HCT116 (cell line): ENCODE data around the gene CALN1. TPM values are rescaled to one million over a fixed set of nuclear protein-coding genes. Genes with fewer than 3 reads are reported as not detected.

Source experiments
- ATAC-seq: fragments of 200-7000 bp; cut with Tn5 transposase; 2 replicates; pipeline ENCODE4 v1.9.1; 2020; ENCODE audit warnings: mild to moderate bottlenecking, moderate library complexity
- BruUV-seq: library from RNA; stranded (reverse); fragments of 400-500 nt; replicated peaks from 2 replicates; lab custom pipeline; 2021; lab: Mats Ljungman, UMichigan
- CTCF ChIA-PET: fragments of 300-600 bp; sonication (Branson Sonifier 250); formaldehyde crosslinking; loops from one replicate; lab custom pipeline; 2021; ENCODE audit warnings: antibody characterized with exemption; lab: Charles Lee
- POLR2A ChIA-PET: fragments of 300-600, 350-600 bp; sonication (Branson Sonifier 250); formaldehyde crosslinking; loops from one replicate; lab custom pipeline; 2021; ENCODE audit warnings: antibody characterized with exemption; lab: Charles Lee
- RAD21 ChIA-PET, 2 experiments: fragments of 300-600 bp; sonication (Branson Sonifier 250); formaldehyde crosslinking; loops; one replicate each; lab custom pipeline; 2023; ENCODE audit warnings: low total read pairs in 2 of 2; ENCODE audit not compliant: uncharacterized antibody in 2 of 2, unreplicated experiment in 2 of 2, low non-redundant PET in 1 of 2; lab: Charles Lee
- DNase-seq: peaks from one replicate; pipeline ENCODE4 v3.0.0-alpha.2; 2010; ENCODE audit warnings: low read depth, low spot score
- H2AFZ ChIP-seq: fragments of 200-600 bp; shearing (Covaris generic), sonication (generic); 2 replicates; pipeline ENCODE4 v1.6.1; 2017; ENCODE audit warnings: low read depth, mixed run types, mixed read lengths, antibody characterized with exemption, low read length; ENCODE audit not compliant: poor library complexity, severe bottlenecking
- H3K27ac ChIP-seq: 2 replicates; pipeline ENCODE4 v1.5.1; 2012; ENCODE audit warnings: low read depth, low read length
- H3K27me3 ChIP-seq: fragments of 200-600 bp; sonication (generic); 2 replicates; pipeline ENCODE4 v1.6.1; 2016; ENCODE audit warnings: mixed run types, low read length, mixed read lengths; ENCODE audit not compliant: insufficient read depth
- H3K36me3 ChIP-seq, 2 experiments: fragments of 200-500 bp in 1 of 2; fragments of 200-600 bp in 1 of 2; sonication (Bioruptor generic) in 1 of 2; sonication (generic) in 1 of 2; 2 replicates each; pipeline versions ENCODE4 v1.5.1 to v1.6.1; 2014 to 2016; ENCODE audit warnings: low read length in 2 of 2, inconsistent platforms in 1 of 2, mixed read lengths in 1 of 2, mixed run types in 1 of 2; ENCODE audit not compliant: insufficient read depth in 2 of 2, control insufficient read depth in 1 of 2
- H3K4me1 ChIP-seq, 2 experiments: fragments of 200-600 bp in 1 of 2; sonication (generic) in 1 of 2; 2 replicates each; pipeline versions ENCODE4 v1.5.1 to v1.6.1; 2012 to 2017; ENCODE audit warnings: low read length in 2 of 2, inconsistent platforms in 1 of 2, mild to moderate bottlenecking in 1 of 2, mixed read lengths in 1 of 2, mixed run types in 1 of 2, moderate library complexity in 1 of 2; ENCODE audit not compliant: insufficient read depth in 2 of 2, control insufficient read depth in 1 of 2
- H3K4me2 ChIP-seq: fragments of 200-600 bp; sonication (generic); 2 replicates; pipeline ENCODE4 v1.6.1; 2017; ENCODE audit warnings: mixed run types, low read length, mixed read lengths
- H3K4me3 ChIP-seq, 2 experiments: fragments of 200-600 bp in 1 of 2; sonication (generic) in 1 of 2; replicated peaks in 1 of 2; 2 replicates each; pipeline ENCODE4 v1.5.1; 2011 to 2016; ENCODE audit warnings: low read length in 2 of 2, control low read depth in 1 of 2, low read depth in 1 of 2, mild to moderate bottlenecking in 1 of 2, mixed read lengths in 1 of 2, mixed run types in 1 of 2
- H3K79me2 ChIP-seq: fragments of 200-600 bp; sonication (generic); 2 replicates; pipeline ENCODE4 v1.6.1; 2017; ENCODE audit warnings: mild to moderate bottlenecking, mixed run types, low read length, moderate library complexity, mixed read lengths; ENCODE audit not compliant: insufficient read depth
- H3K9ac ChIP-seq: fragments of 200-600 bp; sonication (generic); 2 replicates; pipeline ENCODE4 v1.6.1; 2016; ENCODE audit warnings: low read length, mixed read lengths
- H3K9me2 ChIP-seq: fragments of 200-600 bp; sonication (generic), shearing (Covaris generic); 2 replicates; pipeline ENCODE4 v1.6.1; 2017; ENCODE audit warnings: mixed run types, mild to moderate bottlenecking, moderate library complexity; ENCODE audit not compliant: insufficient read depth
- H3K9me3 ChIP-seq, 2 experiments: fragments of 200-500 bp in 1 of 2; fragments of 200-600 bp in 1 of 2; sonication (Bioruptor generic) in 1 of 2; sonication (generic) in 1 of 2; 2 replicates each; pipeline ENCODE4 v1.6.1; 2014 to 2017; ENCODE audit warnings: low read length in 2 of 2, mixed read lengths in 2 of 2, inconsistent platforms in 1 of 2, low read depth in 1 of 2, mild to moderate bottlenecking in 1 of 2, mixed run types in 1 of 2, moderate library complexity in 1 of 2; ENCODE audit not compliant: control insufficient read depth in 1 of 2, insufficient read depth in 1 of 2
- H4K20me1 ChIP-seq: fragments of 200-600 bp; sonication (generic), shearing (Covaris generic); 2 replicates; pipeline ENCODE4 v1.6.1; 2017; ENCODE audit warnings: mixed run types, mild to moderate bottlenecking, moderate library complexity; ENCODE audit not compliant: insufficient read depth
- CBX3 ChIP-seq: IDR thresholded peaks from 2 replicates; pipeline ENCODE4 v1.6.1; 2012; ENCODE audit warnings: low read depth
- CEBPB ChIP-seq: IDR thresholded peaks from 2 replicates; pipeline ENCODE4 v1.6.1; 2012; ENCODE audit warnings: low read depth
- EGR1 ChIP-seq: IDR thresholded peaks from 2 replicates; pipeline ENCODE4 v1.6.1; 2012; ENCODE audit warnings: low read depth
- POLR2AphosphoS5 ChIP-seq: IDR thresholded peaks from 2 replicates; pipeline ENCODE4 v1.6.1; 2011; ENCODE audit warnings: mild to moderate bottlenecking, low read depth, low read length, moderate library complexity
- SP1 ChIP-seq: IDR thresholded peaks from 2 replicates; pipeline ENCODE4 v1.6.1; 2012; ENCODE audit warnings: low read depth
- TCF7L2 ChIP-seq: IDR thresholded peaks from 2 replicates; pipeline ENCODE4 v1.7.0; 2011; ENCODE audit warnings: borderline replicate concordance, inconsistent platforms; ENCODE audit not compliant: insufficient read depth, insufficient read length; ENCODE audit errors: extremely low read depth
- intact Hi-C: fragments of 100-400 bp; cut with micrococcal nuclease; formaldehyde crosslinking; loops from 2 replicates; pipeline ENCODE4 v1.10.0; 2022
- total RNA-seq: library from RNA; stranded (reverse); gene quantifications from one replicate; pipeline ENCODE4 v1.2.1, GENCODE V29; 2021; ENCODE audit not compliant: unreplicated experiment
- TF ChIP-seq, protein P1 (sequence below), 3 experiments: fragments of 200-600 bp in 1 of 3; sonication (generic) in 1 of 3; IDR thresholded peaks in 2 of 3; conservative IDR thresholded peaks in 1 of 3; 2 replicates each; pipeline ENCODE4 v1.5.1; 2012 to 2017; ENCODE audit warnings: low read depth in 2 of 3, low read length in 2 of 3, antibody characterized with exemption in 1 of 3, borderline replicate concordance in 1 of 3, control low read depth in 1 of 3, mild to moderate bottlenecking in 1 of 3, mixed read lengths in 1 of 3, mixed run types in 1 of 3, moderate library complexity in 1 of 3; ENCODE audit not compliant: insufficient read depth in 1 of 3

Gene CALN1
- total RNA-seq, 1 experiment from 2014 or later, result 0.17 TPM

GRCh38 chr7:71883415-71883814 lies 528.7 kb downstream of the CALN1 start:
- TF ChIP-seq SP1, result no peak
- RAD21 ChIA-PET, result no interaction called here
- Histone ChIP-seq H3K79me2 (no peaks in the 10 kb centered on the region), H3K4me2 (no peak overlapping the region), H3K9ac (no peak overlapping the region), H3K36me3 (no peaks in the 10 kb centered on the region), H2AFZ (no peak overlapping the region), H3K27me3 (no peaks in the 10 kb centered on the region), H4K20me1 (no peaks in the 10 kb centered on the region), H3K9me3 (peaks cover 0 to 20% of the 10 kb centered on the region in 2 experiments; a peak in 2 of 4 replicates), H3K4me3 (no peak overlapping the region), H3K4me1 (no peaks in the 10 kb centered on the region), H3K27ac (no peak overlapping the region), H3K9me2 (no peaks in the 10 kb centered on the region)
- CTCF ChIA-PET, result no interaction called here
- no peak for DNase-seq
- ATAC-seq, result no peak
- BruUV-seq, result no TSS peak
- POLR2A ChIA-PET, result no interaction called here
- intact Hi-C loops, result no loop called here

DNA sequence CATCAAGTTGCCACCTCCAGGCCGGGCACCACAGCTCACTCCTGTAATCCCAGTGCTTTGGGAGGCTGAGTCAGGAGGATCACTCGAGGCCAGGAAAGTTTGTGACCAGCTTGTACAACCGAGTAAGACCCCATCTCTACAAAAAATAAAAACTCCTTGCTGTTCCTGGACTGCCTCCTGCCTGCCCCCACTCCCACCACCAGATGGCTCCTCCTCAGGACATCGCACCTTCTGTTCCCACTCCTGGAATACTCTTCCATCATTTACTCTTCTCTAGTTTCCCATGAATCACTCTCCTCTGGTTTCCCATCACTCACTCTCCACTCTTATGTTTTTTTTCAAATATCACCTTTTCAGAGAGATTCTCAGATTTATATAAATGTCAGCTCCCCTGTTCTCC lies 540.7 kb downstream of the CALN1 start:
- no peak overlapping the region for H3K9ac ChIP-seq
- intact Hi-C loops, result no loop called here
- no peaks in the 10 kb centered on the region for H4K20me1 ChIP-seq
- TF ChIP-seq, protein P1, sequence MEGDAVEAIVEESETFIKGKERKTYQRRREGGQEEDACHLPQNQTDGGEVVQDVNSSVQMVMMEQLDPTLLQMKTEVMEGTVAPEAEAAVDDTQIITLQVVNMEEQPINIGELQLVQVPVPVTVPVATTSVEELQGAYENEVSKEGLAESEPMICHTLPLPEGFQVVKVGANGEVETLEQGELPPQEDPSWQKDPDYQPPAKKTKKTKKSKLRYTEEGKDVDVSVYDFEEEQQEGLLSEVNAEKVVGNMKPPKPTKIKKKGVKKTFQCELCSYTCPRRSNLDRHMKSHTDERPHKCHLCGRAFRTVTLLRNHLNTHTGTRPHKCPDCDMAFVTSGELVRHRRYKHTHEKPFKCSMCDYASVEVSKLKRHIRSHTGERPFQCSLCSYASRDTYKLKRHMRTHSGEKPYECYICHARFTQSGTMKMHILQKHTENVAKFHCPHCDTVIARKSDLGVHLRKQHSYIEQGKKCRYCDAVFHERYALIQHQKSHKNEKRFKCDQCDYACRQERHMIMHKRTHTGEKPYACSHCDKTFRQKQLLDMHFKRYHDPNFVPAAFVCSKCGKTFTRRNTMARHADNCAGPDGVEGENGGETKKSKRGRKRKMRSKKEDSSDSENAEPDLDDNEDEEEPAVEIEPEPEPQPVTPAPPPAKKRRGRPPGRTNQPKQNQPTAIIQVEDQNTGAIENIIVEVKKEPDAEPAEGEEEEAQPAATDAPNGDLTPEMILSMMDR (IDR thresholded peaks at IDR 0.05 in 2 of 3, conservative IDR thresholded peaks at IDR 0.05 in 1 of 3; ENCODE audit: borderline replicate concordance in 1 of 3, insufficient read depth in 1 of 3, low read depth in 2 of 3, low read length in 2 of 3), result 0 out of 6 replicates have a peak, but pooled peaks of 1 of the 3 experiments have one; percentile 12
- TF ChIP-seq CEBPB, result no peak
- no peak for TF ChIP-seq CBX3
- no peak for TF ChIP-seq POLR2AphosphoS5
- TF ChIP-seq TCF7L2, result no peak
- no peak for TF ChIP-seq EGR1
- BruUV-seq, result no TSS peak
- ATAC-seq (no peak), DNase-seq (no peak)
- no peaks in the 10 kb centered on the region for H3K27me3 ChIP-seq
- ChIA-PET RAD21 (no interaction called here), POLR2A (no interaction called here), CTCF (no interaction called here)
- H3K4me3 ChIP-seq, result no peak overlapping the region
- peaks cover 0 to 8% of the 10 kb centered on the region in 2 experiments; a peak in 1 of 4 replicates for H3K9me3 ChIP-seq
- H2AFZ ChIP-seq, result no peak overlapping the region
- no peak overlapping the region for H3K4me2 ChIP-seq
- H3K36me3 ChIP-seq, result no peaks in the 10 kb centered on the region
- H3K27ac ChIP-seq, result no peak overlapping the region
- no peaks in the 10 kb centered on the region for H3K4me1 ChIP-seq
- H3K79me2 ChIP-seq, result no peaks in the 10 kb centered on the region
- no peaks in the 10 kb centered on the region for H3K9me2 ChIP-seq
